NCI-H2029 treated with DMSO at 0.1 percent for 48 hours (cell line): Measurements from ENCODE around the gene PABPN1.
A peak's percentile ranks its signal among the peaks of the same experiment; 100 is the strongest.

Experiments
- DNase-seq: peaks from one replicate; lab custom pipeline; 2025; lab: John Stamatoyannopoulos, UW

Gene PABPN1

DNA sequence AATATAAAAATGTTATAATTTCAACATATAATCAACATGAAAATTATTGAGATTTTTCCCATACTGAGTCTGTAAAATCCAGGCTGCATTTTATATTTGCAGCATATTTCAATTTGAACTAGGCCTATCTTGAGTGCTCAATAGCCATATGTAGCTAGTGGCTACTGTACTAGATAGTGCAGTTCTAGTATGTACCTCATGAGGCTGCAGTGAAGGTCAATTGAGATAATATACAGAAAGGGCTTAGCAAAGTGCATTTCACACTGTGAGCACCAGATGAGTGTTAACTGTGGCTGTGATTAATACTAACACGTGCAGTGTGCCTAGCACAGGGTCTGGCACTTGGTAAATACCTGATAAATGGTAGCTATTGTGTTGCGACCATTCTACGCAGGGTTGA is 36.8 kb downstream of the PABPN1 start:
- DNase-seq = no peak

DNA sequence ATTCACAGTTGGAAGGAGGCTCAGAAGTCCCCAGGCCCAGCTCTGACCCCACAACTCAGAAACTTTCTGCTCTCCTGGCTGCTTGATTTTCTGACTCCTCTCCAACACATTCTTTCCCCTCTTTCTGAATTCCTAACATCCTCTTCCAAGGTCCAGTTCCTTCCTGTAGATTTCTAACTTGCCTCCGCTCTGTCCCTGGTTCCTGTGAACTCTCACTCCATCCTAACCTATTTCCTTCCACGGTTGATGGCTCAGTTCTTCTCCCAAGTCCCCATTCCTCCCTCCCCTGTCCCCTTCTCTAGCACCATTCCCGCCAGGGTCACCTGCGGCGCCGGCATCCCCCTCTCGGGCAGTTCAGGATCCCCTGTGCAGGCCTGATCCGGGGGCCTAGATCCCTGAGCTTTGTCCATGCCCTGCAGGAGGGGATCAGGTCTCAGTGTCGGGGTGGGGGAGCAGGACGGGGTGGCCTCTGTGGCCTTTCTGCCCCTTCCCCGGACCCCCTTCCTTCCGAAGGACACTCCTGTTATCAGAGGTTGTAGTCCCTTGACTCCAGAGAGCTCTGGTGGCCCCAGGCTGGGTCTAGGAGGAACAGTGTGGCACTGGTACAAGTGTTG is 37.4 kb downstream of the PABPN1 start:
- DNase-seq = no peak

DNA sequence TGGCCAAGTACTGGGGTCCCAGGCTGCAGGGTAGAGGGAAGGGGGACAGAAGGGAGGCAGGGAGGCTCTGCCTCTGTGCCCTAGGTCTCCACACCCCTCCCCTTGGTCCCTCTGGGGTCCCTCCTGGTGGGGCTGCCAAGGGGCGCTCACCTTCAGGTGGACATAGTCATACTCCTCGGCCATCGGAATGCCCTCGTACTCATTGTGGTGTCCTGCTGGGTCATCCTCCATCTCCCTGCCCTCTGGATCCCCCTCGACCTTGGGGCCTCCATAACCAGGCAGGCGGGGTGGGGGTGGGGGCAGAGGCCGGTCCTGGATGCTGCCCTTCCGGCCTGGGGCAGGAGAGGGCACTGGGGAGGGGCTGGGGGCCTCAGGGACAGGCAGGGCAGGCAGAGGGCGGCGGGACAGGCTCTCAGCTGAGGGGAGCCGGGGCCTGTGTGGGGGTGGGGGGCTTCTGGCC is 37.9 kb downstream of the PABPN1 start:
- no peak for DNase-seq

DNA sequence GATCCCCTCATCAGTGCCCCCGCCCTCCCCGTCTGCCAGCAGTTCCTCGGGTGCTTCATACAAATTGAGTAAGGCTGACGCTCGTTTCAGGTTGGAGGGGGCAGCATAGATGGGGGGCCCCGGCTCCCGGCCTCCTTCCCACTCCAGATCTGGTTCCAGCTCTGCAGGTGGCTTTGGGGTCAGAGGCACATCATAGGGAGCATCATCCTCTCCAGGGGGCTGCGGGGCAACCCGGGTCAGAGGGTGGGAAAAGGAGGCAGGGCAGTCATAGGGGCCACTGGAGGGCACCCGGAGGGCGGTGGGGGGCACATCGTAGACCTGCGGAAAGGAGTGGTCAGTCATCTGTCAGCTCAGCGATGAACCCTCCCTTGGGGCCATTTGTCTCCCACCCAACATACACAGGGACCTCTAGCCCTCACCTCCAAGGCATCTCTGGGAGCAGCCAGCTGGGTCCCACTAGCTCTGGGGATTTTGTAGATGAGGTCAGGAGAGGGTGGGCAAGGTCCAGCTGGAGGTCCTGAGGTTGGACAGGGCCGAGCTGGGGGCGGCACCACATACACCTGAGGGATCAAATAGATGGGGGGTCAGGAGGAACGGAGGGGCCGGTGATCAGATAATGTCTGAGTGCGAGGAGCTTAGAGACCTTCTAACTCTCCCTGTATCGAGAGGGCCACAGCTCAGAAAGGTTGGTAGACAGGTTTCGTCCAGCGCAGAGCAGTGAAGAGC is 38.6 kb downstream of the PABPN1 start:
- DNase-seq = no peak

DNA sequence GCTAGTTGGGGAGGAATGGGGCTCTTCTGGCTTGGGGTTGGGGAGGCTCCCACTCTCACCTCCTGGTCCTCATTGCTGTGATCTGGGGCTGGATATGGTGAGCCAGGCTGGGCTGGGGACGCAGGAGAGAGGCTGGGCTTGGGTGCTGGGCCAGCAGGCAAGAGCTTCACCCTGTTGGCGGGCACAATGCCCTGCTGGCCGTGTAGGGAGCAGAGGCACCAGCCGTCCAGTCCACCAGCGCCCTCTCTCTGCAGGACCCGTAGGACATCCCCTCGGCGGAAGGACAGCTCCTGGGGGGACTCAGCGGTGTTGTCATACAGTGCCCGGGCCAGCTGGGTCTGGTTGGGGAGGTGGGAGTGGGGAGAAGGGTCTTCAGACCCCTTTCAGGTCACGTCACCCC is 39.2 kb downstream of the PABPN1 start:
- no peak for DNase-seq

DNA sequence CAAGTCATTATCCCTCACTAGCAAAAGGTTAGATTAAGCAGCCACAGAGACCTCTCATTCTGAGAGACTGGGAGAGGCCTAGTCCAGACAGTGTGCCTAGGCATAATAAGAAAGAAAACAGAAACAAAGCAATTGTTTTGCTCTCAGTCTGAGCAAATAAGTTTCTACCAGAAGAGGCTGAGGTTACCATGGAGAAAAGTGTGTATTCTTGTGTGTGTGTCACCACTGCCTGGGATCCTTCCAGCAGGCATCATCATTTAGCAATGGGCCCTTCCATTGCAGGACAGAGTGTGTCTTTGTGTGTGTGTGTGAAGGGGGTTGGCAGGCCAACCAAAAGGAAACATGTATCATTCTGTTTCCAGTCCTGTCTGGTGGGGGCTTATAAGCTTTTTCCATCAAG is 40.1 kb downstream of the PABPN1 start:
- no peak for DNase-seq

DNA sequence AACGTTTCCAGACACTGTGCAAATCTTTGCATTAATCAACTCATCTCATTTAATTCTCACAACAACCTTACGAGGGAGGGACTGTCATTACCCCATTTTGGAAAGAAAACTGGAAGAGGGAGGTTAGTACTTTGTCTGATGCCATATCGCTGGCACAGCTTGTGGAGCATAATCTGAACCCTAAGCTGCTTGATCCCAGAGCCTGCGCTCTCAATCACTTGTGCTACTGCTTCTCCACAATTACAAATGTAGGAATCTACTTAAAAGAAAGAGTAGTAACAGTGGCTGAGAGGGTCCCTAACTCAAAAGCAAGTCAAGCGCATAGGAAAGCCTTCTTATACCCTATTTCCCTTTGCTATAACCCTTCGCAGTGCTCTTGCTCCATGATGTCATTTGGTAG is 40.5 kb downstream of the PABPN1 start:
- no peak for DNase-seq

DNA sequence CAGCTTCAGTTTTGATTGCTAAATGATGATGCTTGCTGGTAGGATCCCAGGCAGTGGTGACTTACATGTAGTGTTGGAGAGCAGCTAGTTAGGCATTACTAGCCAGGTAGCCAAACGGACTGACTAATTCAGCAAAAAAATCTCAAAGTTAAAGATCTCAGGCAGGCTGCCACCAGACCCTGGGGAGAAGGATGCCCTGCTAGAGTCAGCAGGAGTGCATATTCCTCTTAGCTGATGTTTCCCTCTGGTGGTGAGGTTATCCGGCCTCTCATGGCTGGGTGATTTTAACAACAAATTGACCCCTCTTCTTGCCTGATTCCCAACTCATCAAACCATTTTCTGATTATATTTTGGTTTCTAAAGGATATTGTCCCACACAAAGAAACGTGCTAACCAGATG is 40.9 kb downstream of the PABPN1 start:
- no peak for DNase-seq

DNA sequence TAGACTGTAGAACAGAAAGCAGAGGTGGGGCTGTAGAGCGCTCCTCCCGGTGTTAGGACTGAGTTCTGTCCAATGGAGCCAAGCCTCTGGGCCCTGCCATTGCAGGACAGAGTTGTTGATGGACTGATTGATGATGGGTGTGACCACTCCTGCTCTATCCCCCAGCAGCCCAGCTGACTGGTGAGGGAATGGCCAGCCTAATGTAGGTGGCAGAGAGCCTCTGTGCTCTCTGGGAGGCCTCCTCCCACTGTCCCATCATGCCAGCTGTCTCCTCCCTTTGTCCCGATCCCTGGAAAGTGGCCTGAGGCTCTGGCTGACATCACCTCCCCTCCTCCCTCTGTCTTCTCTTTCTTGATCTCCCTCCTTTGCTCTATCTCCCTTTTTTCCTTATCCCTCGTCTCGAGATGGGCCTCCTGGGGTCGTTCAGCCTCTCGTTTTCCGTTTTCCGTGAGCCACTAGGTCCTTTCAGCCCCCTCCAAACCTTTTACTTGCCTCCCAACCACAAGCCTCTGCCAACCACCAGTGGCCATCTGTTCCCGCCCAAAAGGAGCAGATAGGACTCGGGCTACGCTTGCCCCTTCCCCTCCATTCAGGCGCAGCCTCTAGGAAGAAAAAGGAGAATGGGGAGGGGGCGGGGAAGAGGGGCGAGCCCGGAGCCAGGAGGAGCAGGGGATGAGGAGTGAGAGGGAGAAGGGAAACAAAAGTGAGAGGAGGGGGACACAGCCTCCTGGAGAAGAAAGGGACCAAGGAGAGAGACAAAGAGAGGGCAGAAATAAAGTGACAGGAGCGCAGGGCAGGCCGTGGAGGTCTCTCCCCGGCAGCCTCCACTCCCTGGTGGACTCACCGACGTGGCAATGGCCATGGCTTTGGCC is 43.1 kb downstream of the PABPN1 start:
- no peak for DNase-seq

DNA sequence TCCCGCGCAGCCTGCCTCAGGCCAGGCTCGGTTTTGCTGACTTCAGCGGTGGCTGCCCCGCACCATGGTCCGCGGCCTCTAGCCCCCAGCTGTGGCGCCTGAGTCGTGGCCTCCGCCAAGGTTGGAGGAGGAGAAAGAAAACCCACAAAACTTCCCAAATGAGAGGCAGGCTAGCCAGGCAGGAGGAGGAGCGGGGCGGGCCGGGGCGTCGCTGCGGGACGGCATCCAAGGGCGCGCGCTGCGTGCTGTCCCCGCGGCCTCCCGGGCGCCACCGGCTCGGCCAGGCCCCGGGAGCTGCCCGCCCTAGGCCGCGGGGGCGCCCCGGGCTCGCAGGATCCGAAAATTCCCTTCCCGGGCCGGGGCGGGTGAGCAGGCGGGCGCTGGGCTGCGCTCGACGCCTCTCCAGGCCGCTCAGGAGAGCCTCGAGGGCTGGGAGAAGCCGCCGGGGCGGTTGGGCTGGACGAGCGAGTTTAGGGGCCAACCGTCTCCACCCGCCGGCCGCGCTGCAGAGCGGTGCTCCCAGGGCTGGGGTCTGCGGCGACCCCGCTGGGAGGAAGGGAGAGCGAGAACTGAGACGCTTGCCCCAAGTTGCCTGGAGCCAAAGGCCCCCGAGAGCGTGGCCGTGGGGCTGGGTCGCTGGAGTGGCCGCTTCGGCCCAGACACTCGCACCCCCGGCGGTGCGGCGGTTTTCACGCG is 43.9 kb downstream of the PABPN1 start, which contains the start of gene EFS:
EFS (minus strand) TSS at position 137 of the 696 bp plus-strand sequence. CDS start 147 bp downstream, outside the sequence.
- DNase-seq = peak; percentile 39

DNA sequence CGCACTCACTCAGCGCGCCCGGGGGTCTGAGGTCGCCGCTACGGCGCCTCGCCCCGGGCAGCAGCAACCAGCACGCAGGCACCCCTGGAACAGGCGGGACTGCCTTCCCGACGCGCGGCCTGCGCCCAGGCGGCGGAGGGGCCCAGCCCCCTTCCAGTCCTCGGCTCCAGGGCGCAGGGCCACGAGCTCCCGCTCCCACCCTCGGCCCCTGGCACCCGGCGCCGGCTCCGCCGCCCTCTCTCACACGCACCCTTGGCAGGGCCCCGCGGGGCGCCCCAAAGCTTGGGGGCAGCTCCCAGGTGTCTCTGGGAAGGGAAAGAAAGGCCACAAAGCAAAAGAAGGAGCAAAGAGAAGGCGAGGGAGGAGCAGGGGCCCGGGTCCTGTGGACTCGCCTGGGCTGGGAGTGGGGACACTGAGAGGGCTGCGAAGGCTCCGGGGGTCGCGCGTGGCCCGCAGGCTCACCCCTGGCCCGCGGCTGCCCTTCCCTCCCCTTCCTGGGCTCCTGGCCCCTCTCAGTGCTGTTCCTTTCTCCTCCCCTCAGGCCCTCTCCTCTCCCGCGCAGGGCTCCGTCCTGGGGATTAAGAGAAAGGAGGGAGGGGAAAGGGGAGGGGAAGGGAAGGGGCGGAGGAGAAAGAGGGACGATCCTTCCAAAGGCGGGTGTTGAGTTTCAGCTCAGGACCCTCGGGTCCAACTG is 44.6 kb downstream of the PABPN1 start:
- DNase-seq = no peak

DNA sequence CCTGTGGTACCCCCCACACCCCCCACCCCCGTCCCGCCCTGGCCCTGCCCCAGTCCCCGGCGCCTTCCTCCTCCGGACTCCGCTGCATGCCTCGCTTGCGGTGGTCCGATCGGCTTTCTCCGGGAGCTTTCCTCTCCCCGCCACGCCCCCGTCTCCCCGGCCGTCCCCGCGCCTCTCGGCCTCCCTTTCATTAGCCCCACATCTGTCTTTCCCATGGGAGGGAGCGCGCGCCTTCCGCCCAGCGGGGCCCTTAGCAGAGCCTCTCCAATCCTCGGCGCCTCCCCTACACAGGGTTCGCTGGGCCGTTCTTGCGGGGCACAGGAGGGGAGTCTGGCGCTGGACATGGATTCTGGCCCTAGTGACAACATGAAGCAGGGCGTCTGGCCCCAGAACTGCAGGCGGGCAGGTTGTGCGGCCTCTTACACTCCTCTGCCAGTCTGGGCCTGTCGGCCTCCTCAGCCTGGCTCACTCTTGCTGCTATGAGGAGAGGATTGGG is 45.2 kb downstream of the PABPN1 start:
- DNase-seq = no peak

DNA sequence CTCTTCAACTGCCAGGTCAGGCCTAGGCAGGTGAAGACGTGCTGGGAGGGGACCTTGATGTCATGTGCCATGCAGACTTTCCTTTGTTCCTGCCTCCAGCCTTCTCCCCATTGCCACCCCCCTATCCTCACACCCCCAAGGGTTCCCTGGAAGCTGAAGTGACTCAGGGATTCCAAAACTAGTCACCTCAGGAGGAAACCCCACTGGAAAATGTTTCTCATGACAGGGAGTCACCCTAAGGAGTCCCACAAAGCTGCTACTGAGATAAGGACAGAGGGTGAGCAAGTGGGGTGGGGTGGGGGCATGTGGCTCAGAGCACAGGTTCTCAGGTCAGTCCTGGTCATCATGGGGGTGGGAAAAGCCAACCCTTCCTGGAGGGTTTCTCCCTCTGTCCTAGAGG is 49.0 kb downstream of the PABPN1 start:
- DNase-seq = no peak

DNA sequence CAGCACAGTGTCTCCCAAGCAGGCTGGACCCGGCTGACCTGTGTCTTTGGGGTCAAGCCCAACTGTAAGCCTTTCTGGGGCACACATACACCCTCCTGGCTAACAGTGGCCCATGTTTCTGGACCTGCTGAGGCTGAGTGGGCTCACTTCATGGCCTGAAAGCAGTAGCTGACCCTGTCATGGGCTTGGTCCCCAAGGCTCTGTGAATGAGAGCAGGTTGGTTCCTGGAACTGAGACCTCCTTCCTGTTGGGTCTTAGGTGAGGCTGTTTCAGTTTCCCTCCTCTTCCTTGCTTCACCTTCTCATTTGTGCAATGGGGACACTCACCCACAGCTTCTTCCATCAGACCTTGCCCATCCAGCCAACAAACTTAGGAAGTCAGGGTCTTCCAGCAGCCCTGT is 50.6 kb downstream of the PABPN1 start:
- DNase-seq = no peak

DNA sequence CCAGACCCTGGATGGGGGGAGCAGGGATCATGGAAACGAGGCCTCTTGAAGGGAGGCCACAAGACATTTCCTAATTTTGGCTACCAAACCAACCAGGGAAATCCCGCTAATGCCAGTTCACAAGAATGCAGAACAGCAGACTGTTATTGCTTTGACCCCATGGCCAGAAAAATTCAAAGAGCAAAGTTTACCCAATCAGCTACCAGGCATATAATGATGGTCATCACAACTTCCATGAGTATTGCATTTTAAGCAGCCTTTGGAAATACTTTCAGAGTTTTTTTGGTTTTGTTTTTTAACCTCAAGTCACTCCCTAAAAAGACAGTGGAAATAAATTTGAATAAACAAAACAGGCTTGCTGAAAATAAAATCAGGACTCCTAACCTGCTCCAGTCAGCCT is 51.3 kb downstream of the PABPN1 start, which contains the start of gene IL25:
IL25 (plus strand) TSS at position 301 of the 400 bp plus-strand sequence.
- no peak for DNase-seq

DNA sequence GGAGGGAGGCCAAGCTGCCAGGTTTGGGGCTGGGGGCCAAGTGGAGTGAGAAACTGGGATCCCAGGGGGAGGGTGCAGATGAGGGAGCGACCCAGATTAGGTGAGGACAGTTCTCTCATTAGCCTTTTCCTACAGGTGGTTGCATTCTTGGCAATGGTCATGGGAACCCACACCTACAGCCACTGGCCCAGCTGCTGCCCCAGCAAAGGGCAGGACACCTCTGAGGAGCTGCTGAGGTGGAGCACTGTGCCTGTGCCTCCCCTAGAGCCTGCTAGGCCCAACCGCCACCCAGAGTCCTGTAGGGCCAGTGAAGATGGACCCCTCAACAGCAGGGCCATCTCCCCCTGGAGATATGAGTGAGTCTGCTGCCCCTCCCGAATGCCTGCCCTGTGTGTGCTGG is 51.8 kb downstream of the PABPN1 start:
- no peak for DNase-seq
